Measurements from ENCODE around the gene NPC2. TPM values are rescaled to one million over a fixed set of nuclear protein-coding genes. Genes with fewer than 3 reads are reported as not detected.

NPC2 gene
- total and polyA plus RNA-seq, 9 of the 15 experiments (the other 6 are each of a cell fraction or from before 2014, with no cell fraction given), result 16.6 to 74.1 (median 32.6) TPM

DNA sequence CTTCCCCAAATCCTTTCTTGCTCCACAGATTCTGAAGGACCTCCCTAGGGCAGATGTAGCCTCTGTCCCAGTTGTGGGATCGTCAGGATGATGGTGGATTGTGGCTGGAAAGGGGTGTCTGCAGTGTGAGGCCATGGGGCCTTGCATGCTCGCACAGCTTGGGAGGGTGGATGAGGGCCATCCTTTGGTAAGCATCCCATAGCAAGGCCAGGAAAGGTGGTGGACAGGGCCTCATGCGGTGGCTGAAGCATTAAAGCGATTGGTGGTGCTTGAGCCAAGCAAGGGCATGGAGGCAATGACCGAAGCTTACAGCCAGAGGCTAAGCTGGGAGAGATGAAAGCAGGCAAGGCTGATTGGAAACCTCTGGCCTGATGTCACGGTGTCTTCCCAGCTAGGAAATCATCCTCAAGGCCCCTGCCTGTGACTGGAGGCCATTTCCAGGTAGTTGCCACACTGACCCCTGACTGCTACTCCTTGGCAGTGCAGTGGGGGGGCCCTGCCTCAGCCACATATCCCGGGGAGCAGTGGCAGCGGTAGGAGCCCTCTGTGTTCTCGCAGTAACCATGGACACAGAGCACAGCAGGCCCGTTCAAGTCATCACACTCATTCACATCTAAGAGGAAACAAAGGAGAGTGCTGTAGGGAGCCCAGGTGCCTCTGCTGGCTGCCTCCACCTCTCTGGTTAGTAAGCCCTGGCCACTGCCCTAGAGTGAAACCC lies 7.5 kb upstream of the NPC2 start:
- no peak for FAIRE-seq
- CTCF ChIA-PET (ENCODE audit: low intra/inter-chr PET ratio), result no interaction called here

DNA sequence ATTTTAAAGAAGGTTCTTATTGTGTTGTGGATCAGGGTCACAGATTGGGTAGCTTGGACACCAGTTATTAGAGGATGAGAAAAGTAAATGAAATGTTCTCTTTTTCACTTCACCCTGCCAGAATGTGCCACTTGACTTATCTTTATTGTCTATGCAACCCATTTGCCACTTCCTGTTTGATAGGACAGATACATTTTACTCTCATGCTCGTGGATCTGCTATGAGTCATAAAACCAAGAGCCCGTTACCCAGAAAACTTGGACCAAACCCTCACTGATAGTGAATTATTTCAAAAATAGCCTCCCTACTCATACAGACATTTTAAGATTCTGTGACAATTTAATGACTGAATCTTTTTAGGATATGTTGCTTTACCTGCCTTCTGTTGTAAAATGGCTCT lies 2.3 kb upstream of the NPC2 start:
- TF ChIP-seq, protein P1, sequence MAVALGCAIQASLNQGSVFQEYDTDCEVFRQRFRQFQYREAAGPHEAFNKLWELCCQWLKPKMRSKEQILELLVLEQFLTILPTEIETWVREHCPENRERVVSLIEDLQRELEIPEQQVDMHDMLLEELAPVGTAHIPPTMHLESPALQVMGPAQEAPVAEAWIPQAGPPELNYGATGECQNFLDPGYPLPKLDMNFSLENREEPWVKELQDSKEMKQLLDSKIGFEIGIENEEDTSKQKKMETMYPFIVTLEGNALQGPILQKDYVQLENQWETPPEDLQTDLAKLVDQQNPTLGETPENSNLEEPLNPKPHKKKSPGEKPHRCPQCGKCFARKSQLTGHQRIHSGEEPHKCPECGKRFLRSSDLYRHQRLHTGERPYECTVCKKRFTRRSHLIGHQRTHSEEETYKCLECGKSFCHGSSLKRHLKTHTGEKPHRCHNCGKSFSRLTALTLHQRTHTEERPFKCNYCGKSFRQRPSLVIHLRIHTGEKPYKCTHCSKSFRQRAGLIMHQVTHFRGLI (CRISPR knock-in tag; IDR thresholded peaks at IDR 0.05), result no peak
- TF ChIP-seq FOSL1 (tag; conservative IDR thresholded peaks at IDR 0.05), result 0 out of 2 replicates have a peak, but pooled peaks have one; percentile 21
- ATAC-seq, result no peak
- H3K9me1 ChIP-seq (ENCODE audit: control insufficient read depth, insufficient read depth, low read length), result no peaks in the 10 kb centered on the region
- POLR2A ChIA-PET, result no interaction called here
- H3K36me3 ChIP-seq (ENCODE audit: control insufficient read depth, insufficient read depth, low read length), result peaks cover 8% of the 10 kb centered on the region; the same call in 1 of the 3 replicates
- H3K79me2 ChIP-seq (ENCODE audit: control insufficient read depth, insufficient read depth, low read length), result peaks cover 8% of the 10 kb centered on the region
- H4K20me1 ChIP-seq (replicated peaks; ENCODE audit: control insufficient read depth, insufficient read depth, low read length), result no peaks in the 10 kb centered on the region
- in situ Hi-C loops (cut with MboI), result no loop called here
- no peaks in the 10 kb centered on the region for H3K9me3 ChIP-seq (replicated peaks; ENCODE audit: control insufficient read depth, insufficient read depth, low read depth, low read length)
- no peak overlapping the region for H3K4me2 ChIP-seq (ENCODE audit: insufficient read depth, low read length)
- BruUV-seq (replicated peaks), result no TSS peak
- intact Hi-C loops (cut with micrococcal nuclease), result no loop called here
- H3K4me1 ChIP-seq (replicated peaks in 1 of 2; ENCODE audit: control insufficient read depth in 2 of 2, insufficient read depth in 2 of 2, low read length in 2 of 2), result peaks cover 10 to 14% of the 10 kb centered on the region in 2 experiments; a peak in 4 of 5 replicates
- FAIRE-seq, result peak; percentile 35
- H3K27ac ChIP-seq (ENCODE audit: extremely low read depth, low read depth, low read length), result no peak overlapping the region
- no peak for DNase-seq (ENCODE audit: extremely low read depth in 1 of 4, low spot score in 3 of 4)
- CTCF ChIA-PET (ENCODE audit: low intra/inter-chr PET ratio), result no interaction called here
- no peaks in the 10 kb centered on the region for H3K27me3 ChIP-seq (ENCODE audit: control insufficient read depth in 2 of 2, insufficient read depth in 2 of 2, low read length in 2 of 2)
- H3K4me3 ChIP-seq, result no peak overlapping the region
- H2AFZ ChIP-seq (ENCODE audit: low read depth, low read length), result no peak overlapping the region
- no peak overlapping the region for H3K9ac ChIP-seq (ENCODE audit: insufficient read depth in 1 of 2, low read depth in 2 of 2, low read length in 2 of 2)
- WGBS (ENCODE audit: insufficient coverage, low coverage, missing lambda C conversion rate), result 33% methylated on average over 2 of the region's 2 CpGs

More for the DNA sequence above, 7.5 kb upstream of the NPC2 start:
- TF ChIP-seq, protein P2, sequence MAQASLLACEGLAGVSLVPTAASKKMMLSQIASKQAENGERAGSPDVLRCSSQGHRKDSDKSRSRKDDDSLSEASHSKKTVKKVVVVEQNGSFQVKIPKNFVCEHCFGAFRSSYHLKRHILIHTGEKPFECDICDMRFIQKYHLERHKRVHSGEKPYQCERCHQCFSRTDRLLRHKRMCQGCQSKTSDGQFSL (CRISPR knock-in tag; IDR thresholded peaks at IDR 0.05), result peak; percentile 85
- TF ChIP-seq, protein P2 (tag; IDR thresholded peaks at IDR 0.05), result no peak
- TF ChIP-seq ARNT (IDR thresholded peaks at IDR 0.05), result no peak
- TF ChIP-seq TBP (optimal IDR thresholded peaks at IDR 0.05; ENCODE audit: low read depth, low read length), result no peak
- Histone ChIP-seq H3K27me3 (ENCODE audit: control insufficient read depth in 2 of 2, insufficient read depth in 2 of 2, low read length in 2 of 2) (peaks cover 0 to 17% of the 10 kb centered on the region in 2 experiments; a peak in 2 of 5 replicates), H4K20me1 (replicated peaks; ENCODE audit: control insufficient read depth, insufficient read depth, low read length) (no peaks in the 10 kb centered on the region; the same call in 1 of the 2 replicates), H3K9me1 (ENCODE audit: control insufficient read depth, insufficient read depth, low read length) (no peaks in the 10 kb centered on the region), H3K79me2 (ENCODE audit: control insufficient read depth, insufficient read depth, low read length) (no peaks in the 10 kb centered on the region), H3K4me3 (no peak overlapping the region), H3K4me1 (replicated peaks in 1 of 2; ENCODE audit: control insufficient read depth in 2 of 2, insufficient read depth in 2 of 2, low read length in 2 of 2) (peaks cover 0 to 7% of the 10 kb centered on the region in 2 experiments; a peak in 1 of 5 replicates), H3K9me3 (replicated peaks; ENCODE audit: control insufficient read depth, insufficient read depth, low read depth, low read length) (no peaks in the 10 kb centered on the region), H3K4me2 (ENCODE audit: insufficient read depth, low read length) (no peak overlapping the region), H3K9ac (ENCODE audit: insufficient read depth in 1 of 2, low read depth in 2 of 2, low read length in 2 of 2) (peak overlapping the region in 1 of 2 experiments; percentile 68; a peak in 1 of 4 replicates), H3K36me3 (ENCODE audit: control insufficient read depth, insufficient read depth, low read length) (peaks cover under 1% of the 10 kb centered on the region; the same call in 1 of the 3 replicates), H2AFZ (ENCODE audit: low read depth, low read length) (no peak overlapping the region), H3K27ac (ENCODE audit: extremely low read depth, low read depth, low read length) (no peak overlapping the region)
- in situ Hi-C loops (cut with MboI), result no loop called here
- DNase-seq (ENCODE audit: extremely low read depth in 1 of 4, low spot score in 3 of 4) (no peak), ATAC-seq (peak; percentile 30)
- intact Hi-C loops (cut with micrococcal nuclease), result loop anchor here (5.0 kb wide), 1 partner anchor 302 kb away; no protein-coding TSS in a partner anchor
- no TSS peak for BruUV-seq (replicated peaks)
- 41% methylated on average over 8 of the region's 10 CpGs for WGBS (ENCODE audit: insufficient coverage, low coverage, missing lambda C conversion rate)
- POLR2A ChIA-PET, result interaction anchor here (0.5 kb wide), 1 partner anchor 113 kb away, joined by 5 read pairs; no protein-coding TSS in a partner anchor

All from K562 (cell line).